Umbilical cord (tissue), 2 donors: Measurements from ENCODE around the gene NUDT1. TPM values are rescaled to one million over a fixed set of nuclear protein-coding genes. Genes with fewer than 3 reads are reported as not detected.
A peak's percentile ranks its signal among the peaks of the same experiment; 100 is the strongest.
"Not testable (repeated sequence)": the region's sequence is repeated elsewhere in the genome, so short reads cannot be mapped to it uniquely, and the experiment has no call there.

Source experiments
- DNase-seq: peaks from one replicate; pipeline ENCODE4 v3.0.0-alpha.2; 2015; ENCODE audit warnings: low spot score
- total RNA-seq: library from RNA; depleted of rRNA; stranded (reverse); fragments of >200 nt; gene quantifications from one replicate; pipeline ENCODE4 v1.2.3, GENCODE V29; 2014; ENCODE audit warnings: low replicate concordance; ENCODE audit not compliant: insufficient read depth

Gene NUDT1
- total RNA-seq, 1 donor from 2014 or later: 2.2 TPM

DNA sequence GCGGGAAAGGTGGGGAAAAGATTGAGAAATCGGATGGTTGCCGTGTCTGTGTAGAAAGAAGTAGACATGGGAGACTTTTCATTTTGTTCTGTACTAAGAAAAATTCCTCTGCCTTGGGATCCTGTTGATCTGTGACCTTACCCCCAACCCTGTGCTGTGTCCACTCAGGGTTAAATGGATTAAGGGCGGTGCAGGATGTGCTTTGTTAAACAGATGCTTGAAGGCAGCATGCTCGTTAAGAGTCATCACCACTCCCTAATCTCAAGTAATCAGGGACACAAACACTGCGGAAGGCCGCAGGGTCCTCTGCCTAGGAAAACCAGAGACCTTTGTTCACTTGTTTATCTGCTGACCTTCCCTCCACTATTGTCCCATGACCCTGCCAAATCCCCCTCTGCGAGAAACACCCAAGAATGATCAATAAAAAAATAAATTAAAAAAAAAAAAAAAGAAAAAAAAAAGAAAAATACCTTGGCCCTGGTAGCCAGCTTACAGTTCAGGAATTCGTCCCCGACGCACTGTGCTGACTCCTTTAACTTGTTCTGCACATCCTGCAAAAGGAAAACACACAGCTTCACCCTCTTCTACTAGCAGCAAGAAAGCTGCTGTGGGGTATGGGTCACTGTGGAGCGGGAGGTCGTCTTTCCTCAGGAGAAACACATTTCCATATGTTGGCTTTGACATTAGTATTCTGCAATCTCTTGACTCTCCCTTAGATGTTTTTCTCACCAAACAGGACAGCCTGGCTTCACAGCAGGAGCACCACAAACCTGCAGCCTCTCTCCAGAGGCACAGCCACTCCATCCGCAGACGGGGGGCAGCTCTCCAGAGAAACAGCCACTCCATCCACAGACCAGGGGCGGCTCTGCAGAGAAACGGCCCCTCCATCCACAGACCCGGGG lies 27.3 kb downstream of the NUDT1 start:
- not testable (repeated sequence) for DNase-seq

DNA sequence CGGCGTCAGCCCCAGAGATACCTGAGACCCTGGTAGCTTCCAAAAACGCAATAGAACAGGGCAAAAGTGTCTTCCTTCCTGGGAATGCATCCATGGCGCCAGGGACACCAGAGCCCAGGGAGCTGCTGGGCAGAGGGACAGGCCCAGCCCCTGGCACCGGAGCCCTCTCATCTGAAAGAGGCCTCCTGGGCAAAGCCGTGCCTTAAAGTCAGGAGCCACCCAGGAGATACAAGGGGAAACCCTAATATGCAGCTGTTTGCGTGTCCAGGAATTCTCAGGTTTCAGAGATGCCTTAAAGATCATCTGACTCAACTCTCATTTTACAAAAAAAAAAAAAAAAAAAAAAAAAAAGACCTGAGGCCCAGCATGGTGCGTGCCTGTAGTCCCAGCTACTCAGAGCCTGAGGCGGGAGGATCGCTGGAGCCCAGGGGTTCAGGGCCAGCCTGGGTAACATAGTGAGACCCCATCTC lies 28.0 kb downstream of the NUDT1 start:
- DNase-seq: no peak

DNA sequence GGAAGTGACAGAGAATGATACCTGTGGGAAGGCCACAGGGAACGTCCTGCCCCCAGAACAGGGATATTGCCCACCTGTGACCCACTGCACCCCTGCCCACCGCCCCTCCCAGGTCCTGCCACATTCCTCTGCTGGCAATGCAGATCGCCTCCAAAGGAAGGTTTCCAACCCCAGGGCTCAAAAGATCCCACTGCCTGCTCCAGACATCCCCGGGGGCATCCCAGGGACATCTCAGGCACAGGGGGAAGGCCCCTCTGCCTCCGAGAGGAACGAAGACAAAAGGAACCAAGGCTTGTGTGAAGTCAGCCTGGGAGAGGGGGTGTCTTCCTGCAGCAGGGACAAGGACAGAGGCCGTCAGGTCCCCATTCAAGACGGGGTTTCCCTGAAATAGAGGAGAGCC lies 28.5 kb downstream of the NUDT1 start:
- no peak for DNase-seq

DNA sequence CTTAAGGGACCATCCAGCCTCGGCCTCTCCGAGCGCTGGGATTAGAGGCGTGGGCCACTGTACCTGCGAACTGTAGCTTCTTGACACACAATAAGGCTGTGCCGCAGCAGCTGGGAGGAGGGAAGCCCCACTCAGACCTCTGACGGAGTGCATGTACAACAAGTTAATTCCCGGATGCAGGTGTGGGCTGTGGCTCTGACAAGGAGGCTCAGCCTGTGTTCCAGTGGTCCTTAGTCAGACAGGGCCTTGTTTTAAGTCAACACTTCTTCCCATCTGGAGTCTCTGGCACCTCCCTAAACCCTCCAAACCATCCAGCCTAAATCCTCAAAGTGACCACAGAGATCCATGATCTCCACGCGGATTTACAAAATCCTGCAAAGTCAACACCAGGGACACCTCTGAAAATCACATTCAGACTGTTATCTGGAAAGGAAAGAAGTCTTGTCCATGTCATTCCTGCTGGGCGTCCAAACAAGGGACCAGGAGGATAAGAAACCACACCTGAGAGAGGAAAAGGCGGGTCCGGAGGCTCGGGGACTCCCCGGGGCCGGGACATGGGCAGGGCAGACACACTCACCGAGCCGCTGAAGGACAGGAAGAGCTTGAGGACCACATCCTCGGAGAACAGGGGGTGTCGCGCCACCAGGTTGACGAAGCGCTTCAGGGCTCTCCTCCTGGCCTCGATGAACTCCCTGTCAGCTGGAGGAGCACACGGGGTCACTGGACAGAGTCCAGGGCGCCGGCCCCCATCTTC lies 29.4 kb downstream of the NUDT1 start:
- DNase-seq: no peak

DNA sequence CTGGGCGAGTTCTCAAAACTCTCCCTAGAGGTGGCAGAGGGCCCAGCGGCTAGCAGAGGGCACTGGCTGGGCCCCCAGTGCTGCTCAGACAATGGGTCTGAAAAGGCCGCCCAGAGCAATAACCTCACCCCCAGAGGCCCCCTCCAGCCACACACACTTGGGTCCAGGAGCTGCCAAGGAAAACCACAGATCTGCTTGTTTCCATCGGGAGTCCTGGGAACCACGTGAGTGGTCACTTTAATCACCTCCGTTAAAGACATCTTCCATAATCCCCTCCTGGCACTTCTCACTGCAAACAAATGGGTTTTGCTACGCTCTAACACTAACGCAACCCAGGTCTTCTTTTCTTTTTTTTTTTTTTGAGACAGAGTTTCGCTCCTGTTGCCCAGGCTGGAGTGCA lies 30.0 kb downstream of the NUDT1 start:
- no peak for DNase-seq

DNA sequence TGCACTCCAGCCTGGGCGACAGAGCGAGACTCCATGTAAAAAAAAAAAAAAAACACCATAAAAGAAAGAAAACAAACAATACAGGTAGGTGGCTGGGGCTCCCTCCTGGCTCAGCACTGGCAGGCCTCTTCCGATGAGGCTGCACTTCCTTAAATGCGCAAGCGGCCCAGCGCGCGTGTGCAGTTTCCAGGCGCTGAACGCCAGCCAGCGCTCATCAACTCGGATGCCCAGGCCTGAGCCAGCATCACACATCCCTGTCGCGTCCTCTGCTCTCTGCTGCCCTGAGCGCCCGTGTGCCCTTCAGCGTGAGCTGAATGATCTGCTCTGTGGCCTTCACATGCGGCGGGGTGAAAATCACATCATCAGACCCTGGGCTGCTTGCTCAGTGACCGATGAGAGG lies 31.8 kb downstream of the NUDT1 start:
- DNase-seq: no peak

DNA sequence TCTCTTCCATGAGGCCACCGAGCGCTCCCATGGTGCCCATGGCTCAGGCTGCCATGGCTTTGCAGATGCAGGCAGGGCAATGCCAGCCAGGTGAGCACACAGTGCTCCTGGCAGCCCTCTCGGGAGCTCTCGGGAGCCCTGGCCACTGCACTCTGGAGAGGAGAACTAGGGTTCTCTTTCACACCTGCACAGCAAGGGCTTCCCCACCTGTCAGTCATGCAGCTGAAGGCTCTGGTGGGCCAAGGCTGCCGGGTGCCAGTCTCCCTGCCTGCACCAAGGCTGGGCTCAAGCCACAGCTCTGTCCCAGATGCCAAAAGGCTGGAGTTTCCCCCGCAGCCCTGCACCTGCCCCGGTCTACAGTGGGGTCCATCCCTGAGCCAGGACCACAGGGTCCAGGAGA lies 32.6 kb downstream of the NUDT1 start:
- DNase-seq: no peak

DNA sequence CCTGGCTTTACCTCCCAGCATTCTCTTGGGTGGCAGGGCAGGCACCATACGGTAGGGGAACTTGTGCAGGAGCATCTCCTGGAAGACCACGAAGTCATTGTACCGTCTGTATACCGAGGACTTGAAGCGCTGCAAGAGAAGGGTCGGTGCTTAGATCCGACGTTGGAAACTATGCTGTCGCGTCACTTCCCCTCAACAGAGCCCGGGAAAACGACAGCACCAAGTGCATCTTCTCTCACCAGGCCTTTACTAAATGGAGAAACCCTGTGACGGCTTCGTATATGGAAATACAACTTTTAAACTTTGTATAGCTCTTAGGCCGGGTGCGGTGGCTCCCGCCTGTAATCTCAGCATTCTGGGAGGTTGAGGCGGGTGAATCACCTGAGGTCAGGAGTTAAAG lies 33.1 kb downstream of the NUDT1 start:
- no peak for DNase-seq

DNA sequence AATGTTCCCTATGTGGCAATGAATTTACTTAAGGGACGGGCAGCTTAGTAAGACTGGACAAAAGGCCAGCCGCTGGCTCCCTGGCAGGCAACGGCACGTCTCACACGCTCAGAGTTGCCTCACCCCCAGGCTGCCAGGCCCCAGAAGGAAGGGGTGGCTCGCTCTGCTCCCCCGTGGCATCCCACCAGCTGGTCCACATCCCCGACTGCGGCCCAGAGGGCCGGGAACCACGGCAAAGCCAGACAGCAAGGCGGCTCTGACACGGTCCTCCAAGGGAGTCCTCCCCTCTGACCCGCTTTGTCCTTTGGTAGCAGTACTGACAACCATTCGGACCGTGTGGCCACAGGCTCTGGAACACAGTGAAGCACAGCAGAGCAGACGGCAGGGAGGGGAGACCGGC lies 34.1 kb downstream of the NUDT1 start:
- no peak for DNase-seq

DNA sequence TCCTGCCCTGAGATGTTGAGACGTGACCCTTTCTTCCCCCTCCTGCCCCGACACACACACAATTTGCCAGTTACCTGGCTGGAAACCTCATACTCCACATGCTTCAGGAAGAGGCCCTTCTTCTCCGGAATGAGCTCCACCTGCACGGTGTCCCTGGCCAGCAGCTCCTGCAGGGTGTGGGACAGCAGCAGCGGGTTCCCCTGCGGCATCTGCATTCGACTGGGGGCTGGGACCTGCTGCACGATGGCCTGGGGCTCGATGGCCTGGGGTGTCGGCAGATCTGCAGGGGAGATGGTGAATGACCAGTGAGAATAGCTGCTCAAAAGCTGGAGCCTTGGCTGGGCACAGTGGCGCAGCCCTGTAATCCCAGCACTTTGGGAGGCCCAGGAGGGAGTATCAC lies 36.0 kb downstream of the NUDT1 start:
- no peak for DNase-seq

DNA sequence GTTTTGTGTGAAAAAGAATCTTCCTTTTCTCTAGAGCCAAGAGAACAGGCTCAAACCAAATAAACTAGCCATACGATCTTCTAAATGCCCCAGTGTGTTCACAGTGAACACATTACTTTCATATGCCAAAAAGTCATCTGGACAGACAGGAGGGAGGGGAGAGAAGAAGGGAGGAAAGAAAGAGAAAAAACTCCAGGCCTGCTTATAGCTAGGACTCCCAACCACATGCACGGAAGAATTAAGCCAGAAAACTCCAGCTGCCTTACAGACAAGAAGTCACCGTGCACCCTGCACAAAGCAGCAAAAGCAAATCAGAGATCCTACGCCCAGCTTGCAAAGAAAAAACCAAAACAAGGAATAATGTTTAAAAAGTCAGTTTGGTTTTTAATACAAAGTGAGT lies 37.9 kb downstream of the NUDT1 start:
- peak; percentile 90 for DNase-seq

DNA sequence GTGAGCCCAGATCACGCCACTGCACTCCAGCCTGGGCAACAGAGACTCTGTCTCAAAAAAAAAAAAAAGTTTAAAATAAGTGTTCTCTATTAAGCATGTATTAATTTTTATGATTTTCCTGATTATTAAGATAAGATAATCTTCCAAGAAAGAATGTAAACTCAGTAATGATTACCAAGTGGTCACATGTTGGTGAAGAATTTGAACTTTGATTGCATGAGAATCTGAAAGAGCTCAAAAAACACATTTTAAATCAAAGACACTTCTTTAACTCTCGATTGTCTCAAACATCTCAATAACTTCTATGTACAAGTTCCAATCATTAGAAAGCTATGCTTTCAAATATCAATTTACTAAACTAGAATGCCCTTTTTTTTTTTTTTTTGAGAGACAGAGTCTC lies 38.4 kb downstream of the NUDT1 start:
- DNase-seq: no peak

DNA sequence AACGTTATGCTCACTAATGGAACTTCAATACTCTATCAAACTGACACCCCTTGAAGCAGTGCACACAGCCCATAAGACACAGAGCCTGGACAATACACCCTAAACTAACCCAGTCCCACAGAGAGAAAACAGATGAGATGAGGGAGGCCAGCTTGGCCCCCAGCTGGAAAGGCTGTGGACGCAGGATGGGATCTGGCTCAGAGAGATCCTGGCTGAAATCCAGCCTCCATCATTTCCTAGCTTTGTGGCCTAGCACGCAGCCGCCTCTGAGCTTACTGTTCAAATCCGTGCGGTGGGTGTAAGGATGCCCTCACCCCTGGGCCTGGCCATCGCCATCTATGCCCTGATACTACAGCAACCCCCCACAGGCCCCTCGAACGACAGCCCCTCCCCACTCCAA lies 39.5 kb downstream of the NUDT1 start:
- peak; percentile 89 for DNase-seq

DNA sequence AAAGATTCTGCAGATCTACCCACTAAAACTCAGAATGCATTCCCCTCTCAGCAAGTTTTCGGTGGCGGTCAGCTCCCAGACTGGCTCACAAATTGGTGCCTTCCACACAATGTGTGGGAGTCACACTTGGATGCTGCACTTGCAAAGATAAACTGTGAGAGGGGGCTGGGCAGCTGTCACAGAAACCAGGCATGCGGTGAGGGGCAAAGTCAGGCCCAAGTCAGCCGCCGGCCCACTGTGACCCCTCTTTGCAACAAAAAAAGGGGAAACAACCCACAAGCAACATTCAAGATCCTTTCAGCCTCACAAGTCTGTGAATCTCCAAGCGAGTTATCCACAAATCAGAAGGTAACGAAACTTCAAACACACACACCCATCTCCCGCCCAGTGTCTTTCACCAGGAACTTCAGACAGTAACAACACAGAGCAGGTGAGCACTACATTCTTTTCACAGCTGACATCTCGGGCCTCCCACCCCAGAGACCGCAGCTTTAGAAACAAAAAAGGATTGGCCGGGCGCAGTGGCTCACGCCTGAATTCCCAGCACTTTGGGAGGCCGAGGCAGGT lies 40.2 kb downstream of the NUDT1 start:
- peak; percentile 14 for DNase-seq

DNA sequence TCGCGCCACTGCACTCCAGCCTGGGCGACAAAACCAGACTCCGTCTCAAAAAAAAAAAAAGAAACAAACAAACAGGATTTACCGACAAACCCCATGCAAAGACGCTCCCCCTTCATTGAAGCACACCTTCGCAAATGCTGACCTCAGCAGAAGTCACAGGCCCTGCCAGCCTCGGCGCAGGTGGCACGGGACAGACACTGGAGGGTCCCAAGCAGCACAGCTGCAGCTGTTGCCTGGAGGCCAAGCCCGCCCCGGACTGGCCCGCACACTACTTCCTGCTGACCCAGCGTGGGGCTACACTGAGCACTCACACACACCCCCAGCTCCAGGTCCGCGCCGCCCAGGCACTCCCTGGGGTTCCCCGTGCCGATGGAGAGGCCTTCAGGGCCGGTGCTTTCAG lies 41.0 kb downstream of the NUDT1 start:
- no peak for DNase-seq

DNA sequence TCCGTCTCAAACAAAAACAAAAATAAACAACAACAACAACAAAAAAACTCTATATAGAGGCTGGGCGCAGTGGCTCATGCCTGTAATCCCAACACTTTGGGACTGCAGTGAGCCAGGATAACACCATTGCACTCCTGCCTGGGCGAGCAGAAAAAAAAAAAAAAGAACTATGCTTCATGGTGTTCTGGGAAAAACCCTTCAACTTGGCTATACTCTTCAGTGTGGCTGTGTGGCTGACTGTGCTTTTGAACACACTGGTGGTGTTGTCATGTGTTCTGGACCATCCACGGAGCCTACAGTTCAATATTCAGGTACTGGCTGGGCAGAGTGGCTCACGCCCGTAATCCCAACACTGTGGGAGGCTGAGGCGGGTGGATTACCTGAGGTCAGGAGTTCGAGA lies 45.7 kb downstream of the NUDT1 start:
- no peak for DNase-seq

DNA sequence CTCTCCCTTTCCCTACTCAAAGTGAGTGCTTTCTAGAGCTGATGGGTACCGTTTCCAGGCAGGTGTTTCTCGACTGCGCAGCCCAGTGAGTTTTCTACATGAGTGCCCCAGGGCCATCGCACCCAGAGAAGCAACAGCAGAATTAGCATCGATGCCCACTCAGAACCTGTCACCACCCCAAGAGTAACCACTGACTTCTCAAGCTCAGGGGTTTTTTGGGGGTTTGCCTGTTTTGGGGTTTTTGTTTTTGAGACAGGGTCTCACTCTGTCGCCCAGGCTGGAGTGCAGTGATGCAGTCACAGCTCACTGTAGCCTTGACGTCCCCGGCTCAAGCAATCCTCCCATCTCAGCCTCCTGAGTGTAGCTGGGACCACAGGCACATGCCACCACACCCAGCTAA lies 46.5 kb downstream of the NUDT1 start:
- DNase-seq: no peak

DNA sequence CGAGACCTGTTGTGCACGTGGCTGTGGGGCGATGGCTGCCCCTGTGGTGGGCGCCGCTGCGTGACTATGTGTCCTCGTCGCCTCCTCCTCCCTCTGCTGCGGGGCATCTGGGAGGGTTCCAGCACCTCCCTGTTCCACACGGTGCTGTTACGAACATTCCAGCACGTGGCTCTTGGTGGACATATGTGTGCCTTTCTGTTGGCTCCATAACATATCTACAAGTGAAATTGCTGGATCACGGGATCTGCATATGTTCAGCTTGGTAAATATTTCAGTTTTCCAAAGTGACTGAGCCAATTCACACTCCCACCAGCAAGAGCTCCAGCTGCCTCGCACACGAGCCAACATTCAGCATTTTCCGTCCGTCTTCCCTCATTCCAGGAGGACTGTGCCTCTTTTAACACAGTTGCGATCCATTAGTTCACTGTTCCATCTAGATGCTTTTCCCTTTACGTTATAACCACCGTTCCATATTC lies 47.1 kb downstream of the NUDT1 start:
- DNase-seq: no peak

DNA sequence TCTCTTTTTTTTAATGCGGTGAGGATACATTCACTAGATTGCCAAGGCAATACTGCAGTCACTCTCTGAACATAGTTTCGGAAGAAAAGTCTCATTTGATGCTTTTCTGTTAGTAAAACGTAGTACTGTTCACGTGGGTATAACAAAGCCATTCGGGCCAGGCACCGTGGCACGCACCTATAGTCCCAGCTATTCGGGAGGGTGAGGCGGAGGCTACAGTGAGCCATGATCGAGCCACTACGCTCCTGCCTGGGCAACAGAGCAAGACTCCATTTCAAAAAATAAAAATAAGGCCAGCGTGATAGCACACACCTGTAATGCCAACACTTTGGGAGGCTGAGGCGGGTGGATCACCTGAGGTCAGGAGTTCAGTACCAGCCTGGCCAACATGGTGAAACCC lies 47.6 kb downstream of the NUDT1 start:
- DNase-seq: no peak

DNA sequence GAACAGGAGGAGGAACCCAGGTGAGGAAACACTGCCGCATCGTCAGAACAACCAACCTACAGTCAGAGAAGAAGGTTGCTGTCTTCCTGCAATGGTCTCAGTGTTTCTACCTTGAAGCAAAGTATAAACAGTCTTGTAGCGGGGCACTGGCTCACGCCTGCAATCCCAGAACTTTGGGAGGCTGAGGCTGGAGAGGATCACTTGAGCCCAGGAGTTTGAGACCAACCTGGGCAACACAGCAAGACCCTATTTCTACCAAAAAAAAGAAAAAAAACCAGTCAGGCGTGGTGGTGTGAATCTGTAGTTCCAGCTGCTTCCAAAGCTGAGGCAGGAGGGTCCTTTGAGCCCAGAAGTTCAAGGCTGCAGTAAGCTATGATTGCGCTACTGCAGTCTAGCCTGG lies 48.9 kb downstream of the NUDT1 start:
- no peak for DNase-seq

DNA sequence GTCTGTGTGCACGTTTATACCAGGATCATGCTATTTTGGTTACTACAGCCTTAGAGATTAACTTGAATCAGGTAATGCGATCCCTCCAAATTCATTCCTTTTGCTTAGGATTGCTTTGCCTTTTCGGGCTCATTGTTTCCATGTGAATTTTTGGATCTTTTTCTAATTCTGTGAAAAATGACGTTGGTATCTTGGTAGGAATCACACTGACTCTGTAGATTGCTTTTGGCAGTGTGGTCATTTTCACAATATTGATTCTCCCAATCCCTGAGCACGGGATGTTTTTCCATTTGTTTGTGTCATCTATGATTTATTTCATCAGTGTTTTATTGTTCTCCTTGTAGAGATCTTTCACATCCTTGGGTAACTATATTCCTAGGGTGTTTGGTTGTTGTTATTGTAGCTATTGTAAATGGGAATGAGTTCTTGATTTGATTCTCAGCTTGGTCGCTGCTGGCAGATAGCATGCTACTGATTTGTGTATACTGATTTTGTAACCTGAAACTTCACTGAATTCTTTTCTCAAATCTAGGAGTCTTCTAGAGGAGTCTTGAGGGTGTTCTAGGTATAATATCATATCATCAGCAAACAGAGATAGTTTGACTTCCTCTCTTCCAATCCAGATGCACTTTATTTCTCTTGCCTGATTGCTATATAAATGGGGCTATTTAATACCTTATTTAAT lies 54.1 kb downstream of the NUDT1 start:
- no peak for DNase-seq

DNA sequence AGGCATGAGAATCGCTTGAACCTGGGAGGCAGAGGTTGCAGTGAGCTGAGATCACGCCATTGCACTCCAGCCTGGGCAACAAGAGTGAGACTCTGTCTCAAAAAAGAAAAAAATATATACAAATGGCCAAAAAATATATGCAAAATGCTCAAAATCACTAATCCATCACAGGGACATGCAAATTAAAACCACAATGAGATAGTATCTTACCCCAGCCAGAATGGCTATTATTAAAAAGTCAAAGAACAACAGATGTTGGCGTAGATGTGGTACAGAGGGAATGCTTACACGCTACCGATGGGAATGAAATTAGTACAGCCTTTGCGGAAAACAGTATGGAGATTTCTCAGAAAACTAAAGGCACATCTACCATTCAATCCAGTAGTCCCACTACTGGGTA lies 54.8 kb downstream of the NUDT1 start:
- DNase-seq: no peak
